HEK293 (cell line): ENCODE data around the gene MIEF2.
A peak's percentile ranks its signal among the peaks of the same experiment; 100 is the strongest.

Experiments
- CTCF ChIA-PET: fragments of 350-600 bp; formaldehyde crosslinking; extraction: SDS; loops from one replicate; lab custom pipeline; 2021; ENCODE audit warnings: antibody characterized with exemption; lab: Yijun Ruan, JAX
- POLR2A ChIA-PET: fragments of 300-600 bp; formaldehyde crosslinking; extraction: SDS; loops from one replicate; lab custom pipeline; 2020; ENCODE audit warnings: antibody characterized with exemption, inconsistent platforms; lab: Yijun Ruan, JAX
- H3K27ac ChIP-seq: fragments of 200-500 bp; sonication (Bioruptor generic); 2 replicates; pipeline ENCODE4 v1.5.1; 2014; ENCODE audit warnings: low read depth, low read length, control low read depth, inconsistent platforms; ENCODE audit errors: extremely low read depth
- H3K36me3 ChIP-seq, 2 experiments: fragments of 200-500 bp in 1 of 2; sonication (Bioruptor generic) in 1 of 2; 1 replicate in 1 of 2; 2 replicates in 1 of 2; pipeline ENCODE4 v1.5.1; 2014 to 2017; ENCODE audit warnings: inconsistent platforms in 2 of 2, low read length in 2 of 2; ENCODE audit not compliant: control insufficient read depth in 2 of 2, insufficient read depth in 1 of 2
- H3K4me1 ChIP-seq: fragments of 200-500 bp; sonication (Bioruptor generic); 2 replicates; pipeline ENCODE4 v1.5.1; 2014; ENCODE audit warnings: mild to moderate bottlenecking, low read length, inconsistent platforms; ENCODE audit not compliant: control insufficient read depth, insufficient read depth
- H3K4me3 ChIP-seq: 2 replicates; pipeline ENCODE4 v1.5.1; 2011; ENCODE audit warnings: low read depth, mild to moderate bottlenecking, control low read depth, low read length, moderate library complexity
- H3K9me3 ChIP-seq: fragments of 200-500 bp; sonication (Bioruptor generic); 2 replicates; pipeline ENCODE4 v1.5.1; 2014; ENCODE audit warnings: low read depth, low read length, inconsistent platforms; ENCODE audit not compliant: control insufficient read depth, insufficient read depth
- HOXD13 ChIP-seq: sonication (generic); formaldehyde crosslinking; IDR thresholded peaks from 2 replicates; pipeline ENCODE4 v1.8.0; 2022; ENCODE audit warnings: missing genetic modification reagents, borderline replicate concordance
- KLF17 ChIP-seq: fragments of 450-650 bp; formaldehyde crosslinking; IDR thresholded peaks from 2 replicates; pipeline ENCODE4 v1.5.1; 2016; ENCODE audit warnings: missing biosample characterization, missing genetic modification characterization
- MYNN ChIP-seq: fragments of 450-650 bp; formaldehyde crosslinking; IDR thresholded peaks from 2 replicates; pipeline ENCODE4 v1.5.1; 2016; ENCODE audit warnings: missing biosample characterization, missing genetic modification characterization, borderline replicate concordance
- SP7 ChIP-seq: fragments of 450-650 bp; formaldehyde crosslinking; IDR thresholded peaks from 2 replicates; pipeline ENCODE4 v1.5.1; 2016; ENCODE audit warnings: missing biosample characterization, missing genetic modification characterization
- TCF7L2 ChIP-seq: IDR thresholded peaks from 2 replicates; pipeline ENCODE4 v1.6.1; 2011; ENCODE audit warnings: low read depth, mild to moderate bottlenecking, inconsistent platforms, low read length, moderate library complexity, borderline replicate concordance
- YY2 ChIP-seq: fragments of 450-650 bp; formaldehyde crosslinking; IDR thresholded peaks from 2 replicates; pipeline ENCODE4 v1.5.1; 2016; ENCODE audit warnings: missing biosample characterization, missing genetic modification characterization
- ZBTB17 ChIP-seq: fragments of 450-650 bp; formaldehyde crosslinking; IDR thresholded peaks from 2 replicates; pipeline ENCODE4 v1.5.1; 2016; ENCODE audit warnings: missing biosample characterization, missing genetic modification characterization
- ZBTB8A ChIP-seq: fragments of 450-650 bp; formaldehyde crosslinking; IDR thresholded peaks from 2 replicates; pipeline ENCODE4 v1.5.1; 2016; ENCODE audit warnings: missing biosample characterization, missing genetic modification characterization
- ZIC2 ChIP-seq: fragments of 450-650 bp; formaldehyde crosslinking; IDR thresholded peaks from 2 replicates; pipeline ENCODE4 v1.5.1; 2016; ENCODE audit warnings: missing biosample characterization, missing genetic modification characterization
- ZNF132 ChIP-seq: fragments of 450-650 bp; formaldehyde crosslinking; IDR thresholded peaks from 2 replicates; pipeline ENCODE4 v1.5.1; 2017; ENCODE audit warnings: missing biosample characterization, missing genetic modification characterization, borderline replicate concordance
- ZNF16 ChIP-seq: fragments of 450-650 bp; formaldehyde crosslinking; IDR thresholded peaks from 2 replicates; pipeline ENCODE4 v1.5.1; 2016; ENCODE audit warnings: low read depth, missing biosample characterization, missing genetic modification characterization
- ZNF169 ChIP-seq: fragments of 450-650 bp; formaldehyde crosslinking; IDR thresholded peaks from 2 replicates; pipeline ENCODE4 v1.5.1; 2016; ENCODE audit warnings: missing biosample characterization, missing genetic modification characterization
- ZNF221 ChIP-seq: fragments of 450-650 bp; formaldehyde crosslinking; IDR thresholded peaks from 2 replicates; pipeline ENCODE4 v1.5.1; 2017; ENCODE audit warnings: missing biosample characterization, missing genetic modification characterization, borderline replicate concordance
- ZNF223 ChIP-seq: fragments of 450-650 bp; formaldehyde crosslinking; IDR thresholded peaks from 2 replicates; pipeline ENCODE4 v1.5.1; 2016; ENCODE audit warnings: missing biosample characterization, missing genetic modification characterization
- ZNF362 ChIP-seq: fragments of 450-650 bp; formaldehyde crosslinking; IDR thresholded peaks from 2 replicates; pipeline ENCODE4 v1.5.1; 2016; ENCODE audit warnings: missing biosample characterization, missing genetic modification characterization
- ZNF514 ChIP-seq: fragments of 450-650 bp; formaldehyde crosslinking; IDR thresholded peaks from 2 replicates; pipeline ENCODE4 v1.5.1; 2016; ENCODE audit warnings: missing biosample characterization, missing genetic modification characterization
- ZNF561 ChIP-seq: fragments of 450-650 bp; IDR thresholded peaks from 2 replicates; pipeline ENCODE4 v1.5.1; 2018; ENCODE audit warnings: missing biosample characterization, missing genetic modification characterization, borderline replicate concordance
- ZNF596 ChIP-seq: fragments of 450-650 bp; IDR thresholded peaks from 2 replicates; pipeline ENCODE4 v1.5.0; 2018; ENCODE audit warnings: missing biosample characterization, mild to moderate bottlenecking, missing genetic modification characterization, moderate library complexity
- ZNF629 ChIP-seq: fragments of 450-650 bp; formaldehyde crosslinking; IDR thresholded peaks from 2 replicates; pipeline ENCODE4 v1.5.1; 2017; ENCODE audit warnings: missing biosample characterization, missing genetic modification characterization
- ZNF692 ChIP-seq: fragments of 450-650 bp; formaldehyde crosslinking; IDR thresholded peaks from 2 replicates; pipeline ENCODE4 v1.5.1; 2016; ENCODE audit warnings: missing biosample characterization, missing genetic modification characterization
- ZNF792 ChIP-seq: fragments of 450-650 bp; formaldehyde crosslinking; IDR thresholded peaks from 2 replicates; pipeline ENCODE4 v1.5.1; 2016; ENCODE audit warnings: missing biosample characterization, missing genetic modification characterization
- TF ChIP-seq, protein P1 (sequence below): fragments of 450-650 bp; formaldehyde crosslinking; IDR thresholded peaks from 2 replicates; pipeline ENCODE4 v1.5.0; 2017; ENCODE audit warnings: missing biosample characterization, missing genetic modification characterization, borderline replicate concordance
- TF ChIP-seq, protein P2 (sequence below): fragments of 450-650 bp; formaldehyde crosslinking; IDR thresholded peaks from 2 replicates; pipeline ENCODE4 v1.5.1; 2017; ENCODE audit warnings: missing biosample characterization, missing genetic modification characterization
- TF ChIP-seq, protein P3 (sequence below): fragments of 450-650 bp; formaldehyde crosslinking; IDR thresholded peaks from 2 replicates; pipeline ENCODE4 v1.5.1; 2017; ENCODE audit warnings: missing biosample characterization, missing genetic modification characterization

The MIEF2 gene

DNA sequence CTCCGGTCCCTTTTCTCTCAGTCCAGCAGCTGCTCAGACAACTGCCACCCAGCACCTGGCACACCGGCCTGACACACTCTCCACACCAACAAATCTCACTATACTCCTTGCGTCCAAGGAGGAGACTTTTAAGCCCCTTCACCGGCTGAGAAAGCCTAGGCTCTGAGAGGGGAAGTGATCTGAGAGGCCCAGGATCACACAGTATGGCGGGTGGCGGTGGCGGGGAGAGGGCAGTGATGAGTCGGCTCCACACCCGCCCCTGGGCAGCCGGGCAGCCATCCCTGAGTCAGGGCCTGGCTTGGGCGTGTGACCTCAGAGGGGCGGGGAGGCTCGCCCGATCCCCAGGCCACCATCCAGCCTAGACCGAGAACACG lies 2.5 kb upstream of the MIEF2 start (continued):
- peak; percentile 17; the same call in 1 of the 2 replicates for TF ChIP-seq KLF17 (tag by site-specific recombination)
- TF ChIP-seq, protein P1, sequence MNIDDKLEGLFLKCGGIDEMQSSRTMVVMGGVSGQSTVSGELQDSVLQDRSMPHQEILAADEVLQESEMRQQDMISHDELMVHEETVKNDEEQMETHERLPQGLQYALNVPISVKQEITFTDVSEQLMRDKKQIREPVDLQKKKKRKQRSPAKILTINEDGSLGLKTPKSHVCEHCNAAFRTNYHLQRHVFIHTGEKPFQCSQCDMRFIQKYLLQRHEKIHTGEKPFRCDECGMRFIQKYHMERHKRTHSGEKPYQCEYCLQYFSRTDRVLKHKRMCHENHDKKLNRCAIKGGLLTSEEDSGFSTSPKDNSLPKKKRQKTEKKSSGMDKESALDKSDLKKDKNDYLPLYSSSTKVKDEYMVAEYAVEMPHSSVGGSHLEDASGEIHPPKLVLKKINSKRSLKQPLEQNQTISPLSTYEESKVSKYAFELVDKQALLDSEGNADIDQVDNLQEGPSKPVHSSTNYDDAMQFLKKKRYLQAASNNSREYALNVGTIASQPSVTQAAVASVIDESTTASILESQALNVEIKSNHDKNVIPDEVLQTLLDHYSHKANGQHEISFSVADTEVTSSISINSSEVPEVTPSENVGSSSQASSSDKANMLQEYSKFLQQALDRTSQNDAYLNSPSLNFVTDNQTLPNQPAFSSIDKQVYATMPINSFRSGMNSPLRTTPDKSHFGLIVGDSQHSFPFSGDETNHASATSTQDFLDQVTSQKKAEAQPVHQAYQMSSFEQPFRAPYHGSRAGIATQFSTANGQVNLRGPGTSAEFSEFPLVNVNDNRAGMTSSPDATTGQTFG: no peak
- TF ChIP-seq, all 188 proteins: peak for 12

DNA sequence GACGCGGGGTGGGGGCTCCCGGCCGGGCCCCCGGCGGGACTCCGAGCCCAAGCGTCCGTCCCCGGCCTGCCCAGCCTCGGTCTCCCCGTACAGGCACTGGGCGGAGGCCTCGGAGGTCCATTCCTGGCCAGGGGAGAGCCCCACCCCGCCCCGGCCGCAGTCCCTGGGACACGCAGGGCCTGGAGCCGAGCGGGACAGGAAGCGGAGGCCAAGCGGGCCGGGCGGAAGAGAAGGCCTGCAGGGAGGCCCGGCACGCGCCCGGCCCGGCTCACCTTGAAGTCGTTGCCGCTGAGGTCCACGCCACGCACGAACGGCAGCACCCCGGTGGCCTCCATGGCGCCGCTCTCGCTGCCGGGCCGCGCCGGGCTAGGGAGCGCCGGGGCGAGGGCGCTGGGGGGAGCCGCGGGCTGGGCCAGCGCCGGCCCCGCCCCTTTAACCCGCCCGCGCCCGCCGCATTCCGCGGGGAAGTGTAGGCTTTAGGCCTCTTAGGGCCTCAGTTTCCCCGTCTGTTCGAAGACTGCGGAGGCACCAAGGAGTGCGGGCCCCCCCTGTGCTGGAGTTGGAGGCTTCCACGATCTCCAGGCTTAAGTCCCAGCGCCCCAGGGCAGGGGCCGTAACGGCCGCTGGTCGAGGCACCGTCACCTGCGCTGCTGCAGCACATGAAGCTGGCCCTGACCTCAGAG lies 2.0 kb upstream of the MIEF2 start, which contains the start of gene FLII:
Gene FLII, minus strand, starts transcription at position 383 of the 683 bp plus-strand sequence. Its CDS starts 48 bp downstream, at position 335.
- ChIA-PET POLR2A (interaction anchor here (0.8 to 4.2 kb wide), 5 partner anchors 10 to 70 kb away, joined by 4 to 24 read pairs (median 5); partner anchors contain the start of genes SMCR8 and TOP3A), CTCF (interaction anchor here (0.7 kb wide), 1 partner anchor 158 kb away, joined by 4 read pairs; no protein-coding TSS in a partner anchor)
- H3K27ac ChIP-seq: peak within 1 kb of the TSS; percentile 96
- no peaks in the 10 kb centered on the region for H3K9me3 ChIP-seq
- H3K36me3 ChIP-seq: peaks cover 5 to 48% of the 10 kb centered on the region in 2 experiments
- H3K4me3 ChIP-seq: peak within 1 kb of the TSS; percentile 83
- peaks cover 12% of the 10 kb centered on the region for H3K4me1 ChIP-seq
- TF ChIP-seq ZNF692 (tag by site-specific recombination): no peak
- TF ChIP-seq ZNF561 (tag by site-specific recombination): no peak
- no peak for TF ChIP-seq MYNN (tag by site-specific recombination)
- TF ChIP-seq HOXD13 (CRISPR knock-in tag): no peak
- TF ChIP-seq ZIC2 (tag by site-specific recombination): peak; percentile 48
- 0 out of 2 replicates have a peak, but pooled peaks have one; percentile 40 for TF ChIP-seq ZNF629
- 0 out of 2 replicates have a peak, but pooled peaks have one; percentile 8 for TF ChIP-seq YY2 (tag by site-specific recombination)
- TF ChIP-seq ZNF223: no peak
- TF ChIP-seq, protein P2, sequence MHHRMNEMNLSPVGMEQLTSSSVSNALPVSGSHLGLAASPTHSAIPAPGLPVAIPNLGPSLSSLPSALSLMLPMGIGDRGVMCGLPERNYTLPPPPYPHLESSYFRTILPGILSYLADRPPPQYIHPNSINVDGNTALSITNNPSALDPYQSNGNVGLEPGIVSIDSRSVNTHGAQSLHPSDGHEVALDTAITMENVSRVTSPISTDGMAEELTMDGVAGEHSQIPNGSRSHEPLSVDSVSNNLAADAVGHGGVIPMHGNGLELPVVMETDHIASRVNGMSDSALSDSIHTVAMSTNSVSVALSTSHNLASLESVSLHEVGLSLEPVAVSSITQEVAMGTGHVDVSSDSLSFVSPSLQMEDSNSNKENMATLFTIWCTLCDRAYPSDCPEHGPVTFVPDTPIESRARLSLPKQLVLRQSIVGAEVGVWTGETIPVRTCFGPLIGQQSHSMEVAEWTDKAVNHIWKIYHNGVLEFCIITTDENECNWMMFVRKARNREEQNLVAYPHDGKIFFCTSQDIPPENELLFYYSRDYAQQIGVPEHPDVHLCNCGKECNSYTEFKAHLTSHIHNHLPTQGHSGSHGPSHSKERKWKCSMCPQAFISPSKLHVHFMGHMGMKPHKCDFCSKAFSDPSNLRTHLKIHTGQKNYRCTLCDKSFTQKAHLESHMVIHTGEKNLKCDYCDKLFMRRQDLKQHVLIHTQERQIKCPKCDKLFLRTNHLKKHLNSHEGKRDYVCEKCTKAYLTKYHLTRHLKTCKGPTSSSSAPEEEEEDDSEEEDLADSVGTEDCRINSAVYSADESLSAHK (tag by site-specific recombination): no peak
- TF ChIP-seq TCF7L2: no peak
- TF ChIP-seq ZNF792 (tag by site-specific recombination): no peak
- no peak for TF ChIP-seq ZNF362 (tag by site-specific recombination)
- TF ChIP-seq ZNF221 (tag by site-specific recombination): no peak
- TF ChIP-seq, protein P3, sequence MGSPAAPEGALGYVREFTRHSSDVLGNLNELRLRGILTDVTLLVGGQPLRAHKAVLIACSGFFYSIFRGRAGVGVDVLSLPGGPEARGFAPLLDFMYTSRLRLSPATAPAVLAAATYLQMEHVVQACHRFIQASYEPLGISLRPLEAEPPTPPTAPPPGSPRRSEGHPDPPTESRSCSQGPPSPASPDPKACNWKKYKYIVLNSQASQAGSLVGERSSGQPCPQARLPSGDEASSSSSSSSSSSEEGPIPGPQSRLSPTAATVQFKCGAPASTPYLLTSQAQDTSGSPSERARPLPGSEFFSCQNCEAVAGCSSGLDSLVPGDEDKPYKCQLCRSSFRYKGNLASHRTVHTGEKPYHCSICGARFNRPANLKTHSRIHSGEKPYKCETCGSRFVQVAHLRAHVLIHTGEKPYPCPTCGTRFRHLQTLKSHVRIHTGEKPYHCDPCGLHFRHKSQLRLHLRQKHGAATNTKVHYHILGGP (tag by site-specific recombination): no peak
- no peak for TF ChIP-seq ZNF514 (tag by site-specific recombination)
- 0 out of 2 replicates have a peak, but pooled peaks have one; percentile 27 for TF ChIP-seq SP7 (tag by site-specific recombination)
- TF ChIP-seq ZBTB8A (tag by site-specific recombination): peak; percentile 52
- TF ChIP-seq ZNF132 (tag by site-specific recombination): no peak
- no peak for TF ChIP-seq ZNF16 (tag by site-specific recombination)
- TF ChIP-seq ZBTB17 (tag by site-specific recombination): no peak
- TF ChIP-seq ZNF169: peak; percentile 13; the same call in 1 of the 2 replicates
- TF ChIP-seq ZNF596: no peak
